ENCODE measurements around the gene IFNL3. TPM values are rescaled to one million over a fixed set of nuclear protein-coding genes. Genes with fewer than 3 reads are reported as not detected.
"Not testable (repeated sequence)": the region's sequence is repeated elsewhere in the genome, so short reads cannot be mapped to it uniquely, and the experiment has no call there.

Gene IFNL3
- total RNA-seq, 4 donors from 2014 or later = not detected

GRCh38 chr19:39248806-39249205, 4.0 kb upstream of the IFNL3 start, which contains the start of gene IFNL4:
IFNL4 (minus strand) TSS chr19:39248856.
- H3K4me3 ChIP-seq = no peak within 1 kb of the TSS
- no peaks in the 10 kb centered on the region for H3K27me3 ChIP-seq
- H3K9me3 ChIP-seq = no peaks in the 10 kb centered on the region
- TF ChIP-seq POLR2A (IDR thresholded peaks at IDR 0.05) (no peak), CTCF (IDR thresholded peaks at IDR 0.05) (no peak)
- DNase-seq = no peak
- intact Hi-C loops (cut with DNase I; ENCODE audit: low total_unique reads) = no loop called here
- H3K4me1 ChIP-seq = no peaks in the 10 kb centered on the region
- no peaks in the 10 kb centered on the region for H3K36me3 ChIP-seq
- H3K27ac ChIP-seq = no peak within 1 kb of the TSS

GRCh38 chr19:39247701-39248664, 3.2 kb upstream of the IFNL3 start:
- Histone ChIP-seq H3K4me3 (no peak overlapping the region), H3K27me3 (no peaks in the 10 kb centered on the region), H3K9me3 (no peaks in the 10 kb centered on the region), H3K4me1 (no peaks in the 10 kb centered on the region), H3K27ac (no peak overlapping the region), H3K36me3 (no peaks in the 10 kb centered on the region)
- intact Hi-C loops (cut with DNase I; ENCODE audit: low total_unique reads) = no loop called here
- no peak for DNase-seq
- no peak for TF ChIP-seq POLR2A (IDR thresholded peaks at IDR 0.05)
- TF ChIP-seq CTCF (IDR thresholded peaks at IDR 0.05) = no peak

- intact Hi-C loops (cut with DNase I; ENCODE audit: low total_unique reads) = no loop called here
- no peak overlapping the region for H3K4me3 ChIP-seq
These were observed 2.3 kb upstream of the IFNL3 start for GRCh38 chr19:39246951-39247669.

GRCh38 chr19:39245166-39245565, 360 bp upstream of the IFNL3 start:
- H3K4me3 ChIP-seq; H3K27ac ChIP-seq; H3K4me1 ChIP-seq; H3K27me3 ChIP-seq; DNase-seq; H3K36me3 ChIP-seq; H3K9me3 ChIP-seq; intact Hi-C loops (cut with DNase I; ENCODE audit: low total_unique reads): not testable (repeated sequence)

More at GRCh38 chr19:39246951-39247669, 2.3 kb upstream of the IFNL3 start:
- DNase-seq = no peak
- Histone ChIP-seq H3K4me1 (no peaks in the 10 kb centered on the region), H3K27ac (no peak overlapping the region), H3K9me3 (no peaks in the 10 kb centered on the region), H3K36me3 (no peaks in the 10 kb centered on the region), H3K27me3 (no peaks in the 10 kb centered on the region)
- TF ChIP-seq CTCF (IDR thresholded peaks at IDR 0.05) (no peak), POLR2A (IDR thresholded peaks at IDR 0.05) (no peak)

- H3K27ac ChIP-seq; H3K27me3 ChIP-seq; H3K9me3 ChIP-seq; H3K4me3 ChIP-seq; DNase-seq; H3K4me1 ChIP-seq; H3K36me3 ChIP-seq; intact Hi-C loops (cut with DNase I; ENCODE audit: low total_unique reads): not testable (repeated sequence)
These were observed 1.1 kb downstream of the IFNL3 start for GRCh38 chr19:39243741-39244140.

GRCh38 chr19:39240421-39240820, 4.4 kb downstream of the IFNL3 start:
- Histone ChIP-seq H3K4me3 (no peak overlapping the region), H3K27ac (no peak overlapping the region), H3K9me3 (no peaks in the 10 kb centered on the region), H3K27me3 (no peaks in the 10 kb centered on the region), H3K4me1 (no peaks in the 10 kb centered on the region), H3K36me3 (no peaks in the 10 kb centered on the region)
- no peak for DNase-seq
- intact Hi-C loops (cut with DNase I; ENCODE audit: low total_unique reads) = no loop called here
- TF ChIP-seq POLR2A (IDR thresholded peaks at IDR 0.05) = no peak
- TF ChIP-seq CTCF (IDR thresholded peaks at IDR 0.05) = no peak
